GM19395 (cell line): ENCODE results near the gene CNN2.

Experiments
- ATAC-seq: cut with Tn5 transposase; IDR thresholded peaks from one replicate; pipeline ENCODE4 v1.9.1; 2021; ENCODE audit warnings: mild to moderate bottlenecking, moderate library complexity; ENCODE audit not compliant: unreplicated experiment

Gene CNN2

DNA sequence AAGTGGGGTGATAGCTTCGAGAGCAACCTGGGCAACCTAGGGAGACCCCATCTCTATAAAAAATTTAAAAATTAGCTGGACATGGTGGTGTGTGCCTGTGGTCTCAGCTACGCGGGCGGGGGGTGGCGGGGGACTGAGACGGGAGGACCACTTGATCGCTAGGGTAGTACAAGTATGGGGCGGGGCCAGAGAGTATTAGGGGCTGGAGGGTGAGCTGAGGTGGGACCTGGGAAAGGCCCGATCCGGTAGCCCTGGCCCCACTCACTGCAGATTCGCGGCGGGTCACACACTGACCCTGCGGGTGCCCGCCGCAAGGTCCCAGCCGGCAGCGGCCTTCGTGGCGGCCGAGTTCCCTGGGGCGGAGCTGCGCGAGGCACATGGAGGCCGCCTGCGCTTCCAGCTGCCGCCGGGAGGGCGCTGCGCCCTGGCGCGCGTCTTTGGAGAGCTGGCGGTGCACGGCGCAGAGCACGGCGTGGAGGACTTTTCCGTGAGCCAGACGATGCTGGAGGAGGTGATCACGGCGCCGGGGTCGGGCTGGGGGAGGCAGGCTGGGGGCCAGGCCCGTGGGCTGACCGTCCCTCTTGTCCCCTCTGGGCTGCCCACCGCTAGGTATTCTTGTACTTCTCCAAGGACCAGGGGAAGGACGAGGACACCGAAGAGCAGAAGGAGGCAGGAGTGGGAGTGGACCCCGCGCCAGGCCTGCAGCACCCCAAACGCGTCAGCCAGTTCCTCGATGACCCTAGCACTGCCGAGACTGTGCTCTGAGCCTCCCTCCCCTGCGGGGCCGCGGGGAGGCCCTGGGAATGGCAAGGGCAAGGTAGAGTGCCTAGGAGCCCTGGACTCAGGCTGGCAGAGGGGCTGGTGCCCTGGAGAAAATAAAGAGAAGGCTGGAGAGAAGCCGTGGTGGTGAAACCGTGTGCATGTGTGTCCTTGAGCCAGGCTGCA, 38.5 kb downstream of the CNN2 start:
- ATAC-seq: no peak

DNA sequence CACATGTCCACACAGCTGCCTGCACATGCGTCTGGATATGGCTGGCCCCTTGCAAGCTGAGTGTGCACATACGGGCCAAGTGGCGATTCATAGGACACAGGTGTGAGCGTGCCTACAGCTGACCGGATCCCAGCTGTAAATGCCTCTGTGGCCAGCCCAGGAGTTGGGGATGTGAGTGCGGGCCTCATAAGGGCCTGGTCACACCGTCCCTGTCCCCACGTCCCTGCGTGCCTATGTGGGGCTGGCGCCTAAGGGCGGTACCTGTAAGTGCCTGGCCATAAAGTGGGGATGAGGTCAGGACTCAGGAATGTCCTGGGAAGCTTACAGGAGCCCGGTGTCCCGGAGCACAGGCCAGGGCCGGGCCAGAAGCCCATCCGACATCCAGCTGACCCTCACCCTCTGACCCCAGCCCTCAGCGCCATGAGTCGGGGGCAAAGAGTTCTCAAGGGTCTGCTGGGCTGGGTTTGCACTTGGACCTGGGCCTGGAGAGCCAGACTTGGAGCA, 39.2 kb downstream of the CNN2 start:
- no peak for ATAC-seq

DNA sequence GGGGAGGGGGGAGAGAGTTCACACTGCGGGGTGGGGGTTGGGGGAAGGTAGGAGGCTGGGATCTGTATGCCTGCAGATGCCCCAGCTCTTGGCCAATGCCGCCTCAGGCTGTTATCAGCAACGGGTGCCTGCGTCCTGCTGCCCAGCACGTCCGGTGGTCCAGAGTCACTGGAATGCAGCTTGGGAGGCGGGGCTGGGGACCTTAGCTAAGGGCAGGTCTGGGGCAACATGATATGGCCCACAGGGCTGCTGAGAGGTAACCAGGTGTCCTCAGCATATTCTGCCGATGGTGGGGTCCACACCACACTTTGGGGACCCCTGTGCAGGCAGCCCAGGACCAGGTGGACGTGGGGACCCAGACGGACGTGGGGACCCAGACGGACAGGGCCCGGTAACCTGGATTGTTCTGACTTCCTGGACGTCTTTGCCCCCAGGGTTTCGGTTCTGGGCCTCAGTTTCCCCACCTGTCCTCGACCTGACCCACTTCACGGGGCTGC, 39.9 kb downstream of the CNN2 start:
- ATAC-seq: no peak

DNA sequence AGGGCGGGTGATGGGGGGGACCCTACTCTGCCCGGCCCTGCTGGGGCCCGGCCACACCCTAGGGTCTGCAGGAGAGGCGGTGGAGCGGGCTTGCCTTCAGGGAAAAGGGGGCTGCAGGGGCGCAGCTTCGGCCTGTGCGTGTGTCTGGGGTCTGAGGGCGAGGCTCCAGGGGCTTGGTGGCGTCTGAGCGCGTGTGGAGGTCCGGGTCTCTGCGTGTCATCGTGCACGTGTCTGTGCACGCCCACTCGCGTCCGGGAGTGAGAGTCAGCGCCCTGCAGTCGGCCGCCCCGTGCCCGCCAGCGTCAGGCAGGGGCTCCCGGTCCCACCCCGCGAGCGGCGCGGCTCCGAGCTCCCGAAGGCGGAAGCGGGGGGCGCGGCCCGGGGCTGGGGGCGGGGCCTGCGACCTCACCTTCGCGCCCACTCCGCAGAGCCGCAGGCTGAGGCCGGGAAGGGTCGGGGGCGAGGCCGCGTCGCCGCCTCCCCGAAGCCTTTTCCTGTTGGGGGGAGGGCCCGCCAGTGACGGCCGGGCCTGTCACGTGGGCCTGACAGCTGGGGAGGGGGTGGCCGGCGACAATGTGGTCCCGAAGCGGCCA, 40.4 kb downstream of the CNN2 start, which contains the start of gene ARHGAP45:
TSS of gene ARHGAP45 (plus strand) at position 420 of the 593 bp plus-strand sequence. CDS start 239 bp downstream, outside the sequence.
- ATAC-seq: no peak

DNA sequence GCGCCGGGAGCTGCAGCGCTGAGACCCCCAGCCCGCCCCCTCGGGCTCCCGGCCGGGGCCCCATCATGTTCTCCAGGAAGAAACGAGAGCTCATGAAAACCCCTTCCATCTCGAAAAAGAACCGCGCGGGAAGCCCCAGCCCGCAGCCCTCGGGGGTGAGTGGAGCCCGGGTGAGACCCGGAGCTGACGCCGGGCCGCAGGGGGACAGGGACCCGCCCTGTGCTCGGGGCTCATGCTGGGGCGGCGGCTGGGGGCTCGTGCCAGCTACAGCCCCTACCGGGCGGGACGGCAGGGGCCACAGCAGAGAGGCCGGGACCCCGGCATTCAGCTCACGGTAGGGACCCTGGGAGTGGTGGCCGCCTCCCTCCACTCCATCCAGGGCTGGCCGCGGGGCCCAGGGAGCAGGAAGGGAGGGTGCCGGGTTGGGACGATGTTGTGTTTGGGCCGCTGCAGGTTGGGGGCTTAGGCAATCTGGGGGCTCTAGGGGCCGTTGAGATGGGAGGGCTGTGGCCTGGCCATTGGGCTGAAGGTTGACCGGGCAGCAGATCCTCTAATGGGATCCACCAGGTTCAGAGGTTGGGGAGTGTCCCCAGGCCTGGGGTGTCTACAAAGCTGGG, 41.0 kb downstream of the CNN2 start:
- ATAC-seq: no peak

DNA sequence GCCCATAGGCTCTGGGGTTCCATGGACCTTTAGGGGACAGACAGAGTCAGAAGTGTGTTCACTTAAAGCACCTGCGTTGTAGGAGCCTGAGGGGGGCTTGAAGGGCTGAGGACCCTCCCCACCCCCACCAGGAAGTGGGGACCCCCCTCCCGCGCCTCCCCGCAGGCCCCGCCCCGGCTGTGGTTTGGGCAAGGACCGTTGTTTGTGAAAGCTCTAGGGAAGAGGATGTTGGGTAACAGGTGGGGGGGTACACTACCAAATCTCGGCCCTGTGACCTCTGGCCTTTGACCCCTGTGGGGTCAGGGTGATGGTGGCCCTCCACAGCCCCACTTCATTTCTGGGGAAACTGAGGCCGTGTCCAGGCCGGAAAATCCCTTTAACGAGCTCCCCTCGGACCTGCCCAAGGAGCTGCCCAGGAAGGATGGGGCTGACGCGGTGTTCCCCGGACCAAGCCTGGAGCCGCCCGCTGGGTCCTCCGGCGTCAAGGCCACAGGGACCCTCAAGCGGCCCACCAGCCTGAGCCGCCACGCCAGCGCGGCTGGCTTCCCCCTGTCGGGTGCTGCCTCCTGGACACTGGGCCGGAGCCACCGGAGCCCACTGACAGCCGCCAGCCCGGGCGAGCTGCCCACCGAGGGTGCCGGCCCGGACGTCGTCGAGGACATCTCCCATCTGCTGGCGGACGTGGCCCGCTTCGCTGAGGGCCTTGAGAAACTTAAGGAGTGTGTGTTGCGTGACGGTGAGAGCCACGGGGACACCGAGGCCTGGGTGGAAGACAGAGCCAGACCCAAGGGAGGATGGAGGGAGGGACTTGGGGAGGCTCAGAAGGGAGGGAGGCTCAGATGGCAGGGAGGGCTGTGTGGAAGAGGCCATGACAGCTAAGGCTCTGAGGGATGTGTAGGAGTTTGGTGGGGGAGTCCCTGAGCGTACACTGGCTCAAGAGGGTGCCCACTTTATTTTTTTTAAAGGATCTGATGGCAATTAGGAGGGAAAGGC, 41.9 kb downstream of the CNN2 start:
- ATAC-seq: no peak

DNA sequence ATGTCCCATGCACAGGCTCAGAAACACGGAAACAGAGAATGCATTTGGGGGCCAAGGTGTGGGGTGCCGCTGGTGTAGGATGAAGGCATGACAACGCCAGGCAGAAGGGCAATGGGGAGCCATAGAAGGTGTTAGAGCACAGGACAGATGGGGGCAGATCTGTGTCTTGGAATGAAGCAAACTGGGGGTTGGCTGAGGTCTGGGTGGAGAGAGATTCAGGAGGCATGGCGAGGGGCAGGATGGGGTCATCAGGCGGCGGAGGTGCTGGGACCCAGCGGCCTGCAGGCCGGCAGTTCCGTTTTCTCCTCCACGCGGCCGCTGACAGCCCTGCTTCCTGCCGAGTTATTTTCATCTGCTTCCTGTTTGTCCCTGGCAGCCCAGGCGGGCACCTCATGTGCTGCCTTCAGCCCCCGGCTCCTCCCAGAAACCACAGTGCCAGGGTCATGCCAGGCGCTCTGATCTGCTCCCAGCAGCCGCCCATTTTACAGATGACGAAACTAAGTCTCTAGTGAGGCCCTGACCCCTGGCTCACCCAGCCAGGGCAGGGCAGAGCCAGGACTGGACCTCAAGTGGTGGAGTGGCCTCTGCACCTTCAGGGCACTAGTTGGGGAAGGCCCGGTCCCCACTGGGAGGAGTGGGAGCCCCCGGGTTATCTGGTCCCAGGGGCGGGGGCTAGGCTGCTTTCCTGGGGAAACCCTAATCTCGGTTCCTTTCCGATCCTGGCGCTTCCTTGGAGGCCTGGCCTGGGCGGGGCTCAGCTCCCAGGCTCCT, 42.8 kb downstream of the CNN2 start:
- ATAC-seq: no peak

DNA sequence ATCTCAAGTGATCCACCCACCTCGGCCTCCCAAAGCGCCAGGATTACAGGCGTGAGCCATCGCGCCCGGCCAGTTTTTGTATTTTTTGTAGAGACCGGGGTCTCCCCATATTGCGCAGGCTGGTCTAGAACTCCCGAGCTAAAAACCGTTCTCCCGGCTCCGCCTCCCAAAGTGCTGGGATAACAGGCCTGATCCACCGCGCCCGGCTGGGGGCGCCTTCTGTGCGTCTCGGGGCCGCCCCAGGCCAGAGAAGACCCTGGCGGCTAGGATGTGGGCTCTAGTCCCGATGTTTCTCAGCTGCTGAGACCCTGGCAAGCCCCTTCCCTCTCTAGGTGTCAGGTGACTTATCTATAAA, 44.1 kb downstream of the CNN2 start:
- no peak for ATAC-seq

DNA sequence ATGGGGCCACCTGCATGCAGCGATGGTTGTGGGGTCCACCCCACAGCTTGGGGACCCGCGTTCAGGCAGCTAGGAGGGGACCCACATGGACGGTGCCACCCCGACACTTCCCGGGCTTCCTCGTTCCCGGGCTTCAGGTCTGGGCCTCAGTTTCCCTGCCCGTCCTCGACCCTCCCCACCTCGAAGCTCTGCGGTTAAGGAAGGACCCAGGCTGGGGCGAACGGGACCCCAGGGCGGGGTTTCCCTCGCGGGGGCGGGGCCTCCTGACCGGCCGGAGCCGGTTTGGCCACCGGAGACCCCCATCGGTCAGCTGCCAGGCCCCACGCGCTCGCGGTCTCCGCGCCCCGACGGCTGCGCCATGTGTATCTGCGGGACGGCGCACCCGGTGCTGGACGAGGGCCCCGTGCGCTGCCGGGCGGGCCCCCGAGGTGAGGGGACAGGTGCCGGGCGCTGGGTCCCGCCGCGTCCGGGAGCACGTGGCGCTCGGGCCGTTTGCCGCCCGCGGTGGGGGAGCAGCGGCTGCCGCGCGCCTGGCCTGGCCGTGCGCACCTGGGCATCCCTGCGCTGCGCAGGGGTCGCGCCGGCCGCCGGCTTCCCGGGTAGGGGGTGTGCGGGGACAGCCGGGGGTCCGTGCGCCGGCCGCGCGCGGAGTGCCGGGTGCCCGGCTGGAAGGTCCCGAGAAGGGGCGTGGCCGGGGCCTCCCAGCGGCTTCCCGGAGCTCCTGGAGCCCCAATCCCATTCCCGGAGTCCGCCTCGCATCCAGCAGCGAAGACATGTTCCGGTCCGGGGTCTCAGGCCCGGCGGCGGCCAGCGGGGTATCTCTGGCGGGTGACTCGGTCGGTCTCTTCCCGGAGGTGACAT, 44.8 kb downstream of the CNN2 start:
- ATAC-seq: no peak

DNA sequence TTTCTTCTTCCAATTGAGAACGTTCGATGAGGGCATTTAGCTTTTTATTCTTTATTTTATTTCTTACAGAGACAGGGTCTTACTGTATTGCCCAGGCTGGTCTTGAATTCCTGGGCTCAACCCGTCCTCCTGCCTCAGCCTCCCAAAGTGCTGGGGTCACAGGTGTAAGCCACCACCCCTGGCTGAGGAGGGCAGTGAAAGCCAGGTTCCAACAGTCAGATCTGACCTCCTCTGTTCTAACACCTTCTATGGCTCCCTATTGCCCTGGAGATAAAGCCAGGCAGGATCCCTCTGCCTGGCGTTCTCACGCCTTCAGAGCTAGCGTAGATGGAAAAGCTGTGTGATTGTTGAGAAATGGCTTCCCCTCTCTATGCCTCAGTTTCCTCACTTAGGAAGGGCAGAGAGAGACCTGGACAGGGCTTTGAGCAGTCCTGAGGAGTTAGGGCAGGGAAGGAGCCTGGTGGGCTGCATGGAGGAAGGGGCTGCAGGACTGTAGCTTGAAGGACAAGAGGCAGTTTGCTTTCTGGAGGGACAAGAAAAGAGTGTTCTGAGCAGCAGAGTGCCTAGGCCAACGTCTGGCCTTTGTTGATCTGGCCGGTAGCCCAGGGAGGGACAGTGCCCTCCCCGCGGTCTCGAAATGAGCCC, 46.1 kb downstream of the CNN2 start:
- no peak for ATAC-seq

DNA sequence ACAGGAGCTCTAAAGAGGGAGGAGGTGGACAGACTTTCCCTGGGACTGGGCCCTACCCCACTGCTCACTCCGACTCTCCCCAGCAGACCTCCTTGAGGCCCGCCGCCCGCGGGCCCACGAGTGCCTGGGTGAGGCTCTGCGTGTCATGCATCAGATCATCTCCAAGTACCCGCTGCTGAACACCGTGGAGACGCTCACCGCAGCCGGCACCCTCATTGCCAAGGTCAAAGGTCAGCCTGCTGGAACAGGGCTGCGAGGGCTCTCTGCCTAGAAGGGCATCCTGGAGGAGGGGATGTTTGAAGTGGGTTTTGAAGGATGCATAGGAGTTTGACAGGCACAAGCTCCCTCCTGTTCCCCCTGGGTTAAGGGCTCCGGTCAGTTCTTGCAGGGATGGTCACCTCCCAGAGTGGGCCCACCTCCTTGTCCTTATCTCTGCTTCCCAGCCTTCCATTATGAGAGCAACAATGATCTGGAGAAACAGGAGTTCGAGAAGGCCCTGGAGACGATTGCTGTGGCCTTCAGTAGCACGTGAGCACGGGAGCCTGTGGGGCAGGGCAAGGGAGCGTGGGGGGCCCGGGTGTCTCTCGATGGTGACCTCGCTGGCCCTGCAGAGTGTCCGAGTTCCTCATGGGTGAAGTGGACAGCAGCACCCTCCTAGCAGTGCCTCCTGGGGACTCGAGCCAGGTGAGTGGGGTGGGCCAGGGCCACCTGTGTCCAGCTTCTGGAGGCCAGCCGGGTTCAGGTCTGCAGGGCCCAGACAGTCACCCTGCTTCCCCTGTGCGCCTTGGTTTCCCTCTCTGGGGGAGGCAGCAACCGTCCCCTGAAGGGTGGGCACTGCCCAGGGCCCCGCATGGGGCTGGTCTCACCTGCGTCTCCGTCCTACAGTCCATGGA, 46.9 kb downstream of the CNN2 start:
- ATAC-seq: no peak

DNA sequence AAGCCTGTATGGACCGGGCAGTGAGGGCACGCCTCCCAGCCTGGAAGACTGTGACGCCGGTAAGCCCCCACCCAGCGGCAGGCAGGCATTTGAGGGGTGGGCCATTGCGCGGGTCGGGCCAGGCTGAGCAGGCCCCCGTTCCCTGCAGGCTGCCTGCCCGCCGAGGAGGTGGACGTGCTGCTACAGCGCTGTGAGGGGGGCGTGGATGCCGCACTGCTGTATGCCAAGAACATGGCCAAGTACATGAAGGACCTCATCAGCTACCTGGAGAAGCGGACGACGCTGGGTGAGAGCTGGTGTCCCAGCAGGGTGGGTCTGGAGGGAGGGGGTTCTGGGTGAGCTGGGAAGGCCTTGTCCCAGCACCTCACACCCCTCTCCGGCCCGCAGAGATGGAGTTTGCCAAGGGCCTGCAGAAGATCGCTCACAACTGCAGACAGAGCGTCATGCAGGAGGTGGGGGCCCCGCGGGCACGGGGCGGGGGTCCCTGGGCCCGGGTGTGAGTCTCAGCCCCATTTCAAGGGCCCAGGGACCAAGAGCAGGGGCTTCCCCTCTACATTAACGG, 47.6 kb downstream of the CNN2 start:
- no peak for ATAC-seq

DNA sequence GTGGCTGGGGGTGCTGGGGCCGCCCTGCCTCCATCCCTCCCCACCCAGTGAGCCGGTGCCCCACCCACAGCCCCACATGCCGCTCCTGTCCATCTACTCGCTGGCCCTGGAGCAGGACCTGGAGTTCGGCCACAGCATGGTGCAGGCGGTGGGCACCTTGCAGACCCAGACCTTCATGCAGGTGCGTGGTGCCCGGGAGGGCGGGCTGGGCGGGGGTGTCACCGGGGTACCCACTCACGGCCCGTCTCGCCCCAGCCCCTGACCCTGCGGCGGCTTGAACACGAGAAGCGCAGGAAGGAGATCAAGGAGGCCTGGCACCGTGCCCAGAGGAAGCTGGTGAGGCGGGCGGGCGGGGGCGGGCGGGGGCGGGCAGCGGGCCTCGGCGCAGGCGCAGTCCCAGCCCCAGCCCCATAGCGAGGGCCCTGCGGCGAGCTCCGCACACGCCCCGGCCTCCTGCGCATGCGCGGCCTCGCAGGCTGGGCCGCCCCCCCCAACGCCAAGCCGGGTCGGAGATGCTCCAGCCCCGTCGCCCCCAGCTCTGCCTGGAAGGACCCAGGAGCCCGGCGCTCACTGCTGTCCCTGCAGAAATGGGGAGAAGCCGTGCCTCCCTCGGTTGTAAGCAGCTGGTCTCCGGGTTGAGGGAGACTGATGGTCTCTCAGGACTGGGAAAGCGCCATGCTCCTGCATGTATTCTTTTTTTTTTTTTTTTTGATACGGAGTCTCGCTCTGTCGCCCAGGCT, 48.3 kb downstream of the CNN2 start:
- ATAC-seq: no peak

DNA sequence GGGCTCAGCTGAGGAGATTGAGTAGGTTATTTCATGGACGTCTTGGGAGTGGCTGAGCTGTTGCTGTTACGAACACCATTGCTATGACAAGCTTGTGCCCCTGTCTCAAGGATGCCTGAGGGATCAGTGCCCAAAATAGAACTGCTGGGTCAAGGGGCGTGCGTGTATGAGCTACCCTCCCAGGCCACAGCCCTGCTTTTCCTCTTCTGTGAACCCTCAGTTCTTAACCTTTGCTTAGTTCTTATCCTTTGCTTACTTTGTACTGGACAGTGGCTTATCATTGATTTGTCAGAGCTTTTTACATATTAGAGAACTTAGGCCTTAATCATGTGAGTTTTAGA, 49.6 kb downstream of the CNN2 start:
- no peak for ATAC-seq

DNA sequence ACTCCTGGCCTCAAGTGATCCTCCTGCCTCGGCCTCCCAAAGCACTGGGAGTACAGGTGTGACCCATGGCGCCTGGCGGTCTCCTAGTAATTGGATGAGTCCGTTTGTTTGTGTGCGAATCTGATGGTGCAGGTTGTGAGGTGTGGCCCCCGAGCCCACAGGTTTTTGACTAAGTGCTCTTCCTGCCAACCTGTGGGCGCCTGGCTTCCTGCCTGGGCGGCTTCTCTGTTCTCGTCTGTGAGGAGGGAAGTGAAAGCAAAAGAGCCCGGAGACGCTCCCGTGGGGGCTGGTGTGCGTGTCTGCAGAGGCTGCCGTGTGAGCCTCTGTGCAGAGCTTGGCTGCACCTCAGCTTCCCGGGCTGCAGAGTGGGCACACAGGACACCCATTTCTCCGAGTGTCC, 50.5 kb downstream of the CNN2 start:
- ATAC-seq: peak; percentile 78

DNA sequence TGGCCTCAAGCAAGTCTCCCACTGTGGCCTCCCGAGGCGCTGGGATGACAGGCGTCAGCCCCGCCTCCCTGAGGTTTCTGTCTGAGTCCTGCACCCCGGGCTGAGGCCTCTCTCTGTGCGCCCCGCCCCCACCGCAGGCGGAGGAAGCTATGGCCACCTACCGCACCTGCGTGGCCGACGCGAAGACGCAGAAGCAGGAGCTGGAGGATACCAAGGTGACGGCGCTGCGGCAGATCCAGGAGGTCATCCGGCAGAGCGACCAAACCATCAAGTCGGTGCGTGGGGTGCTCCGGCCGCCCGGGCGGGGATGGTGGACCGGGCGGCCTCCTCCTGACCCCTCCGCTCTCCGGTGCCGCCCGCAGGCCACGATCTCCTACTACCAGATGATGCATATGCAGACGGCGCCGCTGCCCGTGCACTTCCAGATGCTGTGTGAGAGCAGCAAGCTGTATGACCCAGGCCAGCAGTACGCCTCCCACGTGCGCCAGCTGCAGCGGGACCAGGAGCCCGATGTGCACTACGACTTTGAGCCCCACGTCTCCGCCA, 53.2 kb downstream of the CNN2 start:
- no peak for ATAC-seq
